ENCODE measurements around the gene PTGFRN. TPM values are rescaled to one million over a fixed set of nuclear protein-coding genes. Genes with fewer than 3 reads are reported as not detected.

Gene PTGFRN
- total and polyA plus RNA-seq, 2 experiments from 2014 or later: 17.4 to 32.7 TPM

- TF ChIP-seq ZNF462 (CRISPR knock-in tag; IDR thresholded peaks at IDR 0.05): no peak
- TF ChIP-seq JUNB (IDR thresholded peaks at IDR 0.05; ENCODE audit: unreplicated experiment): no peak
- no peak for TF ChIP-seq POLR2AphosphoS5 (IDR thresholded peaks at IDR 0.05; ENCODE audit: low read depth)
- no peak for TF ChIP-seq ZNF331 (CRISPR knock-in tag; IDR thresholded peaks at IDR 0.05; ENCODE audit: low read depth)
- no peak for TF ChIP-seq STAT1 (IDR thresholded peaks at IDR 0.05; ENCODE audit: unreplicated experiment)
- no peak for TF ChIP-seq EZH2 (IDR thresholded peaks at IDR 0.05; ENCODE audit: low read depth, unreplicated experiment)
- TF ChIP-seq EZH2phosphoT487 (IDR thresholded peaks at IDR 0.05; ENCODE audit: unreplicated experiment): no peak
- TF ChIP-seq CREB1 (CRISPR knock-in tag; IDR thresholded peaks at IDR 0.05; ENCODE audit: low read depth): no peak
- no peak for TF ChIP-seq ZNF114 (CRISPR knock-in tag; IDR thresholded peaks at IDR 0.05)
Measured at GRCh38 chr1:116887212-116887611, 22.5 kb upstream of the PTGFRN start (continued).

GRCh38 chr1:116889380-116889779 lies 20.3 kb upstream of the PTGFRN start:
- no peak overlapping the region for H3K27ac ChIP-seq (ENCODE audit: low read depth)
- H3K36me3 ChIP-seq (ENCODE audit: insufficient read depth): no peaks in the 10 kb centered on the region
- no peak overlapping the region for H3K4me3 ChIP-seq
- no peaks in the 10 kb centered on the region for H3K27me3 ChIP-seq (ENCODE audit: insufficient read depth)
- H3F3A ChIP-seq (replicated peaks; ENCODE audit: low read depth): 0 out of 2 replicates have a peak, but pooled peaks cover 7% of the 10 kb centered on the region
- Mint-ChIP-seq H3K27me3 (ENCODE audit: insufficient read depth, low read depth, poor library complexity) (peaks cover 6% of the 10 kb centered on the region), H3K36me3 (ENCODE audit: low read depth) (no peaks in the 10 kb centered on the region), H3K4me1 (peaks cover 8% of the 10 kb centered on the region; the same call in 2 of the 3 replicates), H3K9me3 (peaks cover 5% of the 10 kb centered on the region; the same call in 1 of the 3 replicates), H3K4me3 (no peak overlapping the region), H3K27ac (no peak overlapping the region)
- peak overlapping the region; percentile 72 for H2AFZ ChIP-seq
- H3K4me2 ChIP-seq: no peak overlapping the region
- no peak for ATAC-seq
- 0 out of 2 replicates have a peak, but pooled peaks cover 7% of the 10 kb centered on the region for H3K9me2 ChIP-seq (ENCODE audit: insufficient read depth)
- H3K79me2 ChIP-seq (replicated peaks; ENCODE audit: insufficient read depth): no peaks in the 10 kb centered on the region
- peaks cover 8% of the 10 kb centered on the region; the same call in 1 of the 2 replicates for H3K4me1 ChIP-seq (ENCODE audit: insufficient read depth)
- H4K20me1 ChIP-seq (replicated peaks; ENCODE audit: insufficient read depth): no peaks in the 10 kb centered on the region
- DNase-seq (ENCODE audit: low spot score): no peak
- no peak for TF ChIP-seq JUNB (IDR thresholded peaks at IDR 0.05; ENCODE audit: unreplicated experiment)
- no peak for TF ChIP-seq CREB1 (CRISPR knock-in tag; IDR thresholded peaks at IDR 0.05; ENCODE audit: low read depth)
- TF ChIP-seq ZNF331 (CRISPR knock-in tag; IDR thresholded peaks at IDR 0.05; ENCODE audit: low read depth): no peak
- TF ChIP-seq EZH2 (IDR thresholded peaks at IDR 0.05; ENCODE audit: low read depth, unreplicated experiment): no peak
- no peak for TF ChIP-seq ZNF462 (CRISPR knock-in tag; IDR thresholded peaks at IDR 0.05)
